Liver (tissue), 9 donors: ENCODE data around the gene RARA. TPM values are rescaled to one million over a fixed set of nuclear protein-coding genes. Genes with fewer than 3 reads are reported as not detected.
"Not testable (repeated sequence)": the region's sequence is repeated elsewhere in the genome, so short reads cannot be mapped to it uniquely, and the experiment has no call there.

Experiments
- DNase-seq: peaks from one replicate; pipeline ENCODE4 v3.0.0-alpha.2; 2017; ENCODE audit warnings: low spot score
- H3K27ac ChIP-seq, 2 donors: one replicate each; pipeline ENCODE4 v1.7.0; 2013; ENCODE audit warnings: inconsistent platforms in 2 of 2, low read length in 2 of 2, control low read depth in 1 of 2, low read depth in 1 of 2, mild to moderate bottlenecking in 1 of 2
- H3K27me3 ChIP-seq, 4 donors: one replicate each; pipeline versions ENCODE4 v1.6.1 to v1.7.0; 2013; ENCODE audit warnings: low read length in 3 of 4, inconsistent platforms in 1 of 4, mild to moderate bottlenecking in 1 of 4, moderate library complexity in 1 of 4; ENCODE audit not compliant: control insufficient read depth in 4 of 4, insufficient read depth in 4 of 4
- H3K36me3 ChIP-seq, 4 donors: one replicate each; pipeline versions ENCODE4 v1.6.1 to v1.7.0; 2013; ENCODE audit warnings: low read length in 3 of 4, mild to moderate bottlenecking in 3 of 4, low read depth in 1 of 4, moderate library complexity in 1 of 4; ENCODE audit not compliant: control insufficient read depth in 4 of 4, insufficient read depth in 3 of 4
- H3K4me1 ChIP-seq, 4 donors: one replicate each; pipeline versions ENCODE4 v1.6.1 to v1.7.0; 2013; ENCODE audit warnings: low read length in 3 of 4, mild to moderate bottlenecking in 3 of 4, moderate library complexity in 1 of 4; ENCODE audit not compliant: control insufficient read depth in 4 of 4, insufficient read depth in 4 of 4
- H3K4me3 ChIP-seq, 3 donors: one replicate each; pipeline versions ENCODE4 v1.6.1 to v1.7.0; 2013; ENCODE audit warnings: low read length in 3 of 3, control low read depth in 1 of 3, low read depth in 1 of 3, mild to moderate bottlenecking in 1 of 3
- H3K9ac ChIP-seq, 2 donors: one replicate each; pipeline ENCODE4 v1.7.0; 2013; ENCODE audit warnings: low read length in 2 of 2, mild to moderate bottlenecking in 2 of 2, moderate library complexity in 2 of 2, control low read depth in 1 of 2, low read depth in 1 of 2
- H3K9me3 ChIP-seq, 4 donors: one replicate each; pipeline versions ENCODE4 v1.6.1 to v1.7.0; 2013; ENCODE audit warnings: low read length in 3 of 4; ENCODE audit not compliant: control insufficient read depth in 4 of 4
- ATF3 ChIP-seq: IDR thresholded peaks from 2 replicates; pipeline ENCODE4 v1.6.1; 2016; ENCODE audit warnings: antibody characterized with exemption
- CTCF ChIP-seq: fragments of 150-350 bp; IDR thresholded peaks from 2 replicates; pipeline ENCODE4 v1.5.1; 2017; ENCODE audit warnings: improper control_type of control experiment, low read depth, low read length; ENCODE audit not compliant: missing input control
- EGR1 ChIP-seq, 2 donors: IDR thresholded peaks; 2 replicates each; pipeline ENCODE4 v1.6.1; 2016 to 2018; ENCODE audit warnings: antibody characterized with exemption in 2 of 2, low read depth in 2 of 2
- FOXA1 ChIP-seq: IDR thresholded peaks from 2 replicates; pipeline ENCODE4 v1.6.1; 2016; ENCODE audit warnings: antibody characterized with exemption
- FOXA2 ChIP-seq: IDR thresholded peaks from 2 replicates; pipeline ENCODE4 v1.6.1; 2016; ENCODE audit warnings: antibody characterized with exemption
- GABPA ChIP-seq, 2 donors: IDR thresholded peaks in 1 of 2; conservative IDR thresholded peaks in 1 of 2; 2 replicates each; pipeline ENCODE4 v1.6.1; 2016; ENCODE audit warnings: antibody characterized with exemption in 2 of 2, mild to moderate bottlenecking in 1 of 2, moderate library complexity in 1 of 2
- HNF4G ChIP-seq: IDR thresholded peaks from 2 replicates; pipeline ENCODE4 v1.6.1; 2016; ENCODE audit warnings: antibody characterized with exemption
- MAX ChIP-seq: IDR thresholded peaks from 2 replicates; pipeline ENCODE4 v1.6.1; 2016; ENCODE audit warnings: antibody characterized with exemption
- NR2F2 ChIP-seq: IDR thresholded peaks from 2 replicates; pipeline ENCODE4 v1.6.1; 2016; ENCODE audit warnings: antibody characterized with exemption
- RAD21 ChIP-seq, 2 donors: IDR thresholded peaks; 2 replicates each; pipeline ENCODE4 v1.6.1; 2016; ENCODE audit warnings: antibody characterized with exemption in 2 of 2, mild to moderate bottlenecking in 2 of 2
- RXRA ChIP-seq, 2 donors: IDR thresholded peaks; 2 replicates each; pipeline ENCODE4 v1.6.1; 2017 to 2018; ENCODE audit warnings: antibody characterized with exemption in 2 of 2, mild to moderate bottlenecking in 1 of 2
- TAF1 ChIP-seq: conservative IDR thresholded peaks from 2 replicates; pipeline ENCODE4 v1.6.1; 2016; ENCODE audit warnings: antibody characterized with exemption, mild to moderate bottlenecking
- YY1 ChIP-seq: IDR thresholded peaks from 2 replicates; pipeline ENCODE4 v1.6.1; 2016; ENCODE audit warnings: antibody characterized with exemption, mild to moderate bottlenecking
- WGBS: extraction: QIAGEN DNeasy Blood & Tissue Kit; methylation state at CpG from one replicate; pipeline ENCODE4 v1.1.7; 2013; 5-methylcytosine and 5-hydroxymethylcytosine counted together
- polyA plus RNA-seq, 2 donors: library from polyadenylated mRNA; stranded (reverse) in 1 of 2; unstranded in 1 of 2; fragments of 200-250 nt in 1 of 2; fragments of >200 nt in 1 of 2; fragmentation: Nextera tagmentation in 1 of 2; extraction: Ambion mirVana in 1 of 2; gene quantifications; one replicate each; pipeline versions ENCODE4 v1.2.1 to v1.2.3, GENCODE V29; 2013 to 2015
- total RNA-seq, 2 donors: library from RNA; depleted of rRNA; stranded (reverse); fragments of >200 nt; gene quantifications; one replicate each; pipeline ENCODE4 v1.2.3, GENCODE V29; 2014
- donor health status: healthy.
- donor health status: healthy.
- donor health status: healthy.
- donor health status: healthy.
- donor health status: healthy.

The RARA gene
- total and polyA plus RNA-seq, 4 donors: 6.6 to 26.2 (median 10.8) TPM

GRCh38 chr17:40299159-40299757 lies 9.7 kb upstream of the RARA start:
- H3K9me3 ChIP-seq, H3K27me3 ChIP-seq, H3K27ac ChIP-seq, H3K4me3 ChIP-seq, DNase-seq, H3K36me3 ChIP-seq, H3K9ac ChIP-seq: not testable (repeated sequence)
- TF ChIP-seq NR2F2: peak; percentile 7
- peaks cover 0 to 14% (median 11%) of the 10 kb centered on the region in 4 donors for H3K4me1 ChIP-seq
- WGBS: 89% methylated on average over 7 of the region's 7 CpGs

- DNase-seq: no peak
Measured at GRCh38 chr17:40301315-40301714, 7.7 kb upstream of the RARA start.

GRCh38 chr17:40303009-40303657 lies 5.8 kb upstream of the RARA start:
- Histone ChIP-seq H3K9me3 (no peaks in the 10 kb centered on the region), H3K4me1 (peaks cover 0 to 14% (median 12%) of the 10 kb centered on the region in 4 donors), H3K27me3 (no peaks in the 10 kb centered on the region), H3K27ac (no peak overlapping the region), H3K4me3 (no peak overlapping the region), H3K9ac (no peak overlapping the region), H3K36me3 (no peaks in the 10 kb centered on the region)
- DNase-seq: no peak
- TF ChIP-seq RAD21 (IDR thresholded peaks at IDR 0.05): peak; percentile 97 to 99
- no peak for TF ChIP-seq HNF4G
- TF ChIP-seq MAX: no peak
- TF ChIP-seq FOXA1: no peak
- no peak for TF ChIP-seq NR2F2
- TF ChIP-seq CTCF: peak; percentile 86
- peak; percentile 12 to 23 for TF ChIP-seq RXRA (IDR thresholded peaks at IDR 0.05)
- 43% methylated on average over 4 of the region's 4 CpGs for WGBS

More at GRCh38 chr17:40301315-40301714, 7.7 kb upstream of the RARA start:
- TF ChIP-seq YY1 (no peak), MAX (no peak), FOXA2 (no peak), TAF1 (no peak), ATF3 (no peak), EGR1 (IDR thresholded peaks at IDR 0.05; ENCODE audit: low read depth in 2 of 2) (no peak), CTCF (peak; percentile 42), GABPA (IDR thresholded peaks at IDR 0.05 in 1 of 2, conservative IDR thresholded peaks at IDR 0.05 in 1 of 2) (no peak), RXRA (IDR thresholded peaks at IDR 0.05) (no peak), RAD21 (IDR thresholded peaks at IDR 0.05) (peak; percentile 84 to 87), FOXA1 (no peak)
- Histone ChIP-seq H3K4me1 (peaks cover 0 to 14% (median 11%) of the 10 kb centered on the region in 4 donors), H3K9ac (no peak overlapping the region), H3K27ac (no peak overlapping the region), H3K9me3 (no peaks in the 10 kb centered on the region), H3K36me3 (no peaks in the 10 kb centered on the region), H3K4me3 (no peak overlapping the region), H3K27me3 (no peaks in the 10 kb centered on the region)
- 42% methylated on average over 4 of the region's 4 CpGs for WGBS
